ENCODE data around the gene IFT122.

Gene IFT122

GRCh38 chr3:129463094-129463493 is 23.1 kb downstream of the IFT122 start:
- TF ChIP-seq CTCF (IDR thresholded peaks at IDR 0.05; ENCODE audit: low read depth, low read length): no peak
- no peak for DNase-seq (ENCODE audit: extremely low read depth, low read depth)

GRCh38 chr3:129463716-129464115 is 23.7 kb downstream of the IFT122 start:
- no peak for TF ChIP-seq CTCF (IDR thresholded peaks at IDR 0.05; ENCODE audit: low read depth, low read length)
- no peak for DNase-seq (ENCODE audit: extremely low read depth, low read depth)

GRCh38 chr3:129467932-129468331 is 27.9 kb downstream of the IFT122 start:
- no peak for TF ChIP-seq CTCF (IDR thresholded peaks at IDR 0.05; ENCODE audit: low read depth, low read length)
- DNase-seq (ENCODE audit: extremely low read depth, low read depth): no peak

- TF ChIP-seq CTCF (IDR thresholded peaks at IDR 0.05; ENCODE audit: low read depth, low read length): no peak
- no peak for DNase-seq (ENCODE audit: extremely low read depth, low read depth)
Observed at GRCh38 chr3:129469026-129469425, 29.0 kb downstream of the IFT122 start.

- TF ChIP-seq CTCF (IDR thresholded peaks at IDR 0.05; ENCODE audit: low read depth, low read length): no peak
- DNase-seq (ENCODE audit: extremely low read depth, low read depth): no peak
Observed at GRCh38 chr3:129470861-129471260, 30.8 kb downstream of the IFT122 start.

GRCh38 chr3:129473067-129473768 is 33.2 kb downstream of the IFT122 start:
- no peak for TF ChIP-seq CTCF (IDR thresholded peaks at IDR 0.05; ENCODE audit: low read depth, low read length)
- DNase-seq (ENCODE audit: extremely low read depth, low read depth): no peak

GRCh38 chr3:129473769-129474152 is 33.7 kb downstream of the IFT122 start:
- no peak for TF ChIP-seq CTCF (IDR thresholded peaks at IDR 0.05; ENCODE audit: low read depth, low read length)
- no peak for DNase-seq (ENCODE audit: extremely low read depth, low read depth)

All from AG09319 (cell line).